Glutamatergic neuron (in vitro differentiated cells): ENCODE results near the gene SLC12A4. TPM values are rescaled to one million over a fixed set of nuclear protein-coding genes. Genes with fewer than 3 reads are reported as not detected.
"Not testable (repeated sequence)": the region's sequence is repeated elsewhere in the genome, so short reads cannot be mapped to it uniquely, and the experiment has no call there.

Experiments used
- DNase-seq: peaks from one replicate; pipeline ENCODE4 v3.0.0; 2022
- H3K27ac Mint-ChIP-seq: one replicate; pipeline ENCODE4 v1.8.0; 2020; ENCODE audit warnings: mild to moderate bottlenecking, mixed read lengths, inconsistent platforms; ENCODE audit not compliant: unreplicated experiment
- H3K27me3 Mint-ChIP-seq: one replicate; pipeline ENCODE4 v1.8.0; 2020; ENCODE audit warnings: mild to moderate bottlenecking, moderate library complexity, mixed read lengths, inconsistent platforms; ENCODE audit not compliant: unreplicated experiment
- H3K36me3 Mint-ChIP-seq: one replicate; pipeline ENCODE4 v1.8.0; 2020; ENCODE audit warnings: mild to moderate bottlenecking, mixed read lengths, inconsistent platforms; ENCODE audit not compliant: unreplicated experiment
- H3K4me1 Mint-ChIP-seq: one replicate; pipeline ENCODE4 v1.8.0; 2020; ENCODE audit warnings: mild to moderate bottlenecking, low read depth, mixed read lengths, inconsistent platforms; ENCODE audit not compliant: unreplicated experiment
- H3K4me3 Mint-ChIP-seq: one replicate; pipeline ENCODE4 v1.8.0; 2020; ENCODE audit warnings: mild to moderate bottlenecking, mixed read lengths, inconsistent platforms; ENCODE audit not compliant: unreplicated experiment
- H3K9me3 Mint-ChIP-seq: one replicate; pipeline ENCODE4 v1.8.0; 2020; ENCODE audit warnings: mild to moderate bottlenecking, moderate library complexity, mixed read lengths, inconsistent platforms; ENCODE audit not compliant: unreplicated experiment
- total RNA-seq: library from RNA; stranded (reverse); fragmentation: NEBNext Ultra II Directional; extraction: Animal tissue kit (Norgen Biotek cat#: 25700); gene quantifications from one replicate; pipeline ENCODE4 v1.2.1, GENCODE V29; 2021; ENCODE audit not compliant: unreplicated experiment
- TF ChIP-seq, protein P1 (sequence below): fragments of 200-600 bp; sonication (generic); IDR thresholded peaks from one replicate; pipeline ENCODE4 v1.5.0; 2021; ENCODE audit not compliant: partially characterized antibody, unreplicated experiment

Gene SLC12A4
- total RNA-seq, 1 donor from 2014 or later: 19.9 TPM

DNA sequence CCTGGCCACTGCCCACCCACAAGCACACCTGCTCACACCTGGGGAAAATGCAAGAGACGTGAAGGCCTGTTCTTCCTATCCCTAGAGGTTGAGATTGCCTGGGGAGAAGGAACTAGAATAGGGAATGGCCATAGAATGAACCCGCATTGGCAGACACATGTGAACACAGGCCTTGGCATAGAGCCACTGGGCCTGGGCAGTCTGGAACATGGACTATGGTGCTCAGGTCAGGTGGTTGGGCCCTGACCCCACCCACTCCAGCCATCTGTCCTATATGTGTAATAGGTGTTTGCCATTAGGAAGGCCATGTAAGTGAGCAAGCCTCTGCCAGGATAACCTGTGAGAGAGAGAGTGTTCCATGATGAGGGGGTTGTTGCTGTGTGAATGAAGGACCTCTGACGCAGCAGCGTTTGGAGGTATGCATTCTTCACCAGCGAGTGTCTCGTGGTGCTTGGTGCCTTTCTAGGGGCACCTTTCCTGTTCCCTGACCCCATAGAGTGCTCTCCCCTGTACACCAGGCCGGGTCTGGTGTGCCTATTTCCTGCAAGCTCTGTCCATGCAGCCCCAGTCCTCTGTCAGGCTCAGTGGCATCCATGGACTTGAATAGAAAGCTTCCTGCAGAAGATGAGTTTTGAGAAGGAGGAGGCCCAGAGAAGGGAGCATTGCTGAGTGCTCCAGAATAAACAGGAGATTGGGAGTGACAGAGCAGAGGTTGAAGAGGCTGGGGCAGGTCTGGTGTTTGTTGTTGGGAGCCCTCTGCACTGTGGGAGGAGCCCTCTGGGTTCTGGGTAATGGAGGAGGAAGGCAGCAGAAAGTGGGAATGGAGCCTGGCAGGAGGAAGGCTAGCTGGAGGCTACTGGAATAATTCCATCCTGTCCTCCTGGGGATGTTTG lies 52.4 kb downstream of the SLC12A4 start:
- Mint-ChIP-seq H3K4me3 (no peak overlapping the region), H3K9me3 (peaks cover 5% of the 10 kb centered on the region), H3K4me1 (peaks cover 16% of the 10 kb centered on the region), H3K27ac (peak overlapping the region; percentile 43), H3K27me3 (peaks cover 3% of the 10 kb centered on the region), H3K36me3 (no peaks in the 10 kb centered on the region)
- DNase-seq: no peak
- TF ChIP-seq, protein P1, sequence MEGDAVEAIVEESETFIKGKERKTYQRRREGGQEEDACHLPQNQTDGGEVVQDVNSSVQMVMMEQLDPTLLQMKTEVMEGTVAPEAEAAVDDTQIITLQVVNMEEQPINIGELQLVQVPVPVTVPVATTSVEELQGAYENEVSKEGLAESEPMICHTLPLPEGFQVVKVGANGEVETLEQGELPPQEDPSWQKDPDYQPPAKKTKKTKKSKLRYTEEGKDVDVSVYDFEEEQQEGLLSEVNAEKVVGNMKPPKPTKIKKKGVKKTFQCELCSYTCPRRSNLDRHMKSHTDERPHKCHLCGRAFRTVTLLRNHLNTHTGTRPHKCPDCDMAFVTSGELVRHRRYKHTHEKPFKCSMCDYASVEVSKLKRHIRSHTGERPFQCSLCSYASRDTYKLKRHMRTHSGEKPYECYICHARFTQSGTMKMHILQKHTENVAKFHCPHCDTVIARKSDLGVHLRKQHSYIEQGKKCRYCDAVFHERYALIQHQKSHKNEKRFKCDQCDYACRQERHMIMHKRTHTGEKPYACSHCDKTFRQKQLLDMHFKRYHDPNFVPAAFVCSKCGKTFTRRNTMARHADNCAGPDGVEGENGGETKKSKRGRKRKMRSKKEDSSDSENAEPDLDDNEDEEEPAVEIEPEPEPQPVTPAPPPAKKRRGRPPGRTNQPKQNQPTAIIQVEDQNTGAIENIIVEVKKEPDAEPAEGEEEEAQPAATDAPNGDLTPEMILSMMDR: no peak

DNA sequence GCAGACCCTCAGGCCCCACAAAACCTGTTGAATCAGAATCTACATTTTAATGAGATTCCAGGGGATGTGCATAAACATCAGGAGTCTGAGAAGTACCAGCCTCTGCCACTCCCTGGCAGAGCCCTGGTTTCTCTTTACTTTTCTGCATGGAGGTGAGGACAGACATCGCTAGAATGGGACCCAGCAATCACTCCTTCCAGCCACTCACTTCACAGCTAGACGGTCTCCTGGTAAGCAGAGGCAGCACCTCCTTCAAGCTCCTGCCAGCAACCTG lies 53.0 kb downstream of the SLC12A4 start:
- peak overlapping the region; percentile 43 for H3K27ac Mint-ChIP-seq
- not testable (repeated sequence) for H3K27me3 Mint-ChIP-seq, H3K9me3 Mint-ChIP-seq, DNase-seq, H3K36me3 Mint-ChIP-seq, H3K4me3 Mint-ChIP-seq
- peaks cover 16% of the 10 kb centered on the region for H3K4me1 Mint-ChIP-seq

DNA sequence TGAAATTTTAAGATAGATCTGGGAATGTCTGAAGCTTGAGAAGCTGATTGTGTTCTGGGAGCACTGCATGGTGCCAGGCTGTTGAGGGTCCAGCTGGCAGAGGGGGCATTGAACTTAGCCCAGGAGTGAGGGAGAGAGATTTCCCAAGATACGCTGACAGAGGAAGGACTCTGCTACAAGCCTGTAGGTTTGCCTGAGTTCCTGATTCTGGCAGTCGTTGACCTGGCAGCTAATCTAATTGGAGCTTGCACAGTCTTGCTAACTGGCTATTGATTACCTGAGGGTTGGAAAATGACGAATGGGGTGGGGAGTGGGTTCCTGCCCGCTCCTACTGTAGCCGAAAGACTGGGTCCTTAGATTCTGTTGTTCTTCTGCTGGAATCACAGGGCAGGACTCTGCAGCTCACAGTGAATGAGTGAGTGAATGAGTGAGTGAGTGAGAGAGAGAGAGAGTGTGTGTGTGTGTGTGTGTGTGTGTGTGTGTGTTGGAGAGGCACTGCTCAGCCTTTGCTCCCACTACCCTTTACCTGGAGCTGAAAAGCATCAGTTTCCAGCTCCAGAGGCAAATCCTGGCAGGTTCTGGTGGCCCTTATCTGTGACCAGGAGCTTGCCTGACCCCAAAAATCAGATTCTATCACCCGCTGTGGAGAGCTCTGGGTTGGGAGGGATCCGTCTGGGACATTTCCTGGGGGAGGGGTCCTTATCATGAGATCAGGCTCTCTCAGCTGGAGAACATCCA lies 53.5 kb downstream of the SLC12A4 start:
- Mint-ChIP-seq H3K4me1 (peaks cover 16% of the 10 kb centered on the region), H3K36me3 (no peaks in the 10 kb centered on the region), H3K27me3 (peaks cover 3% of the 10 kb centered on the region), H3K9me3 (peaks cover 5% of the 10 kb centered on the region), H3K27ac (peak overlapping the region; percentile 41), H3K4me3 (no peak overlapping the region)
- TF ChIP-seq, protein P1: no peak
- DNase-seq: no peak

DNA sequence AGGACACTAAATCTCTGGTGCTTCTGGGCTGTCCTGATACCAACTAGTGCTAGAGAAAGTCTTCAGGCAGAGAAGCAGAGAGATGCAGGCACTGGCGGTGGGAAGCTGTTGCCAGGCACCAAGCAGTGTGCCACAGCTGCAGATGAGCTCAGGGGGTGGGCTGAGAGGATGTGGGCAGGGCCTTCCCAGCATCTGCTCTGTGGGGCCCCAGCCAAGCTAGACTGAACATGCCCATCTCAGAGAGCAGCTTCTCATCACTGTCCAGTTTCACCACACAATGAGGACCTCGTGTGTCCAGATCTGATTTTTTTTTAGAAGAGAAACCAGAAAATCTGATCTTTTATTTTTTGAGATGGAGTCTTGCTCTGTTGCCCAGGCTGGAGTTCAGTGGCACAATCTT lies 58.3 kb downstream of the SLC12A4 start:
- H3K27ac Mint-ChIP-seq: no peak overlapping the region
- TF ChIP-seq, protein P1: no peak
- no peak for DNase-seq

DNA sequence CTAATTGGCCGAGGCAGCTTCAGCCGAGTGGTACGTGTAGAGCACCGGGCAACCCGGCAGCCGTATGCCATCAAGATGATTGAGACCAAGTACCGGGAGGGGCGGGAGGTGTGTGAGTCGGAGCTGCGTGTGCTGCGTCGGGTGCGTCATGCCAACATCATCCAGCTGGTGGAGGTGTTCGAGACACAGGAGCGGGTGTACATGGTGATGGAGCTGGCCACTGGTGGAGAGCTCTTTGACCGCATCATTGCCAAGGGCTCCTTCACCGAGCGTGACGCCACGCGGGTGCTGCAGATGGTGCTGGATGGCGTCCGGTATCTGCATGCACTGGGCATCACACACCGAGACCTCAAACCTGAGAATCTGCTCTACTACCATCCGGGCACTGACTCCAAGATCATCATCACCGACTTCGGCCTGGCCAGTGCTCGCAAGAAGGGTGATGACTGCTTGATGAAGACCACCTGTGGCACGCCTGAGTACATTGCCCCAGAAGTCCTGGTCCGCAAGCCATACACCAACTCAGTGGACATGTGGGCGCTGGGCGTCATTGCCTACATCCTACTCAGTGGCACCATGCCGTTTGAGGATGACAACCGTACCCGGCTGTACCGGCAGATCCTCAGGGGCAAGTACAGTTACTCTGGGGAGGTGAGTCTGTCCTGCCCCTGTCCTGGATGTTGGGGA lies 59.2 kb downstream of the SLC12A4 start:
- H3K27ac Mint-ChIP-seq: no peak overlapping the region
- H3K4me3 Mint-ChIP-seq: no peak overlapping the region
- peaks cover 4% of the 10 kb centered on the region for H3K9me3 Mint-ChIP-seq
- no peak for DNase-seq
- TF ChIP-seq, protein P1: no peak
- no peaks in the 10 kb centered on the region for H3K27me3 Mint-ChIP-seq
- H3K36me3 Mint-ChIP-seq: no peaks in the 10 kb centered on the region
- no peaks in the 10 kb centered on the region for H3K4me1 Mint-ChIP-seq

More for the DNA sequence above, 58.3 kb downstream of the SLC12A4 start:
- H3K27me3 Mint-ChIP-seq: peaks cover 2% of the 10 kb centered on the region
- H3K36me3 Mint-ChIP-seq: no peaks in the 10 kb centered on the region
- H3K4me1 Mint-ChIP-seq: peaks cover 4% of the 10 kb centered on the region
- H3K4me3 Mint-ChIP-seq: no peak overlapping the region
- peaks cover 4% of the 10 kb centered on the region for H3K9me3 Mint-ChIP-seq
